Measurements from ENCODE around the gene EEA1. TPM values are rescaled to one million over a fixed set of nuclear protein-coding genes. Genes with fewer than 3 reads are reported as not detected.

The EEA1 gene
- total RNA-seq, 4 donors from 2014 or later, result 11.6 to 25.4 (median 21.7) TPM

GRCh38 chr12:92733181-92733580 is 195.9 kb downstream of the EEA1 start:
- H3K27ac ChIP-seq, result no peak overlapping the region
- in situ Hi-C loops (cut with MboI; ENCODE audit: low pct_ligation_motif_present in 1 of 4, low pct_unique_long_range_greater_than_20kb in 1 of 4, low sequenced_read_pairs in 3 of 4) (no loop called here), intact Hi-C loops (cut with DNase I; ENCODE audit: low total_unique reads) (no loop called here)
- TF ChIP-seq POLR2AphosphoS5 (IDR thresholded peaks at IDR 0.05) (no peak), POLR2A (IDR thresholded peaks at IDR 0.05) (no peak), EP300 (IDR thresholded peaks at IDR 0.05; ENCODE audit: low read depth) (no peak), CTCF (IDR thresholded peaks at IDR 0.05) (no peak)
- no peak overlapping the region for H3K4me3 ChIP-seq
- WGBS, 2 donors (ENCODE audit: low coverage in 1 of 2), result 71 to 86% methylated on average over 2 to 6 of the region's 6 CpGs
- H3K9me3 ChIP-seq, result no peaks in the 10 kb centered on the region
- DNase-seq, result no peak
- no peaks in the 10 kb centered on the region for H3K27me3 ChIP-seq
- H3K4me1 ChIP-seq, result peaks cover 0 to 7% (median 0%) of the 10 kb centered on the region in 4 donors
- no peaks in the 10 kb centered on the region for H3K36me3 ChIP-seq

DNA sequence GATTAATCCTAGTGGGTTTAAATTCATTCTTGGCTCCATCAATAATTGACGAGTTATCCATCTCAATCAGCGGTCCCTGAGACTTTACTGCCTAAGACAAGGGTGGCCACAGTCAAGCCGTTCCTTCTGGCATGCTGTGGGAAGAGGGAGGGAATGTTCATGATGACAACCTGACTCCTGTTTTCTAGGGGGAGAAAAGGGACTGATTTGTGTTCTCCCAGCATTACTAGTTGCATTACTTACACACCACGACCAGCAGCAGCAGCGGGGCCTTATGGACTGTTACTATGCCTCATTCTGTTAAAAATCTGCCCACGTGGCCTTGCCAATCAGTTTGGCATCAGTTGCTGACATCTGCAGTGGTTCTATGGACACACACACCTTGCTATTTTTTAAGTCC is 196.4 kb downstream of the EEA1 start:
- peaks cover 0 to 7% (median 0%) of the 10 kb centered on the region in 4 donors for H3K4me1 ChIP-seq
- WGBS, 2 donors (ENCODE audit: low coverage in 1 of 2), result 87 to 100% methylated on average over 1 to 6 of the region's 6 CpGs
- no peak overlapping the region for H3K4me3 ChIP-seq
- H3K36me3 ChIP-seq, result no peaks in the 10 kb centered on the region
- intact Hi-C loops (cut with DNase I; ENCODE audit: low total_unique reads), result no loop called here
- in situ Hi-C loops (cut with MboI; ENCODE audit: low pct_ligation_motif_present in 1 of 4, low pct_unique_long_range_greater_than_20kb in 1 of 4, low sequenced_read_pairs in 3 of 4), result no loop called here
- DNase-seq, result no peak
- no peaks in the 10 kb centered on the region for H3K27me3 ChIP-seq
- TF ChIP-seq POLR2A (IDR thresholded peaks at IDR 0.05) (no peak), EP300 (IDR thresholded peaks at IDR 0.05; ENCODE audit: low read depth) (no peak), POLR2AphosphoS5 (IDR thresholded peaks at IDR 0.05) (no peak), CTCF (IDR thresholded peaks at IDR 0.05) (no peak)
- no peak overlapping the region for H3K27ac ChIP-seq
- no peaks in the 10 kb centered on the region for H3K9me3 ChIP-seq

GRCh38 chr12:92732216-92732615 is 196.9 kb downstream of the EEA1 start:
- no peak for DNase-seq
- H3K4me3 ChIP-seq, result no peak overlapping the region
- H3K27ac ChIP-seq, result no peak overlapping the region
- no peaks in the 10 kb centered on the region for H3K36me3 ChIP-seq
- no peak for TF ChIP-seq EP300 (IDR thresholded peaks at IDR 0.05; ENCODE audit: low read depth)
- no peak for TF ChIP-seq POLR2AphosphoS5 (IDR thresholded peaks at IDR 0.05)
- TF ChIP-seq POLR2A (IDR thresholded peaks at IDR 0.05), result no peak
- WGBS, 2 donors (ENCODE audit: low coverage in 1 of 2), result 86 to 88% methylated on average over 5 of the region's 5 CpGs
- no peaks in the 10 kb centered on the region for H3K27me3 ChIP-seq
- no peaks in the 10 kb centered on the region for H3K9me3 ChIP-seq
- intact Hi-C loops (cut with DNase I; ENCODE audit: low total_unique reads) (no loop called here), in situ Hi-C loops (cut with MboI; ENCODE audit: low pct_ligation_motif_present in 1 of 4, low pct_unique_long_range_greater_than_20kb in 1 of 4, low sequenced_read_pairs in 3 of 4) (no loop called here)
- peaks cover 0 to 7% (median 0%) of the 10 kb centered on the region in 4 donors for H3K4me1 ChIP-seq

DNA sequence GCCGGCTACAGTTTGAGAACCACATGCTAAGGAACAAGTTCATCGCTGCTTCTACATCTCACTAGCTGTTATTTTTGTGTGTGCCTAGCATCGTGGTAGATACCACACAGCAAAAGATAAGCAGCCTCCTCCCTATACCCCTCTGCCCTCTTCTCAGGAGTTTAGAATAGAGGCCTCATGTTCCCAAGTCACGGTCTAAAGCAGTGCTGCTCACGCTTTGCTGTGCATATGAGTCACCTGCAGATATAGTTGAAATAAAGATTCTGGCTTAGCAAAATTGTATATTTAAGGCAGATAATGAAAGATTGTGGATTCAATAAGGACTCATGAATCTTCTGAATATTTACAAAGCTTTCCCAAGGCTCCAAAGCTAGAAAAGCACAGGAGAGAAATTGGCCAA is 198.3 kb downstream of the EEA1 start:
- intact Hi-C loops (cut with DNase I; ENCODE audit: low total_unique reads), result no loop called here
- no peak for TF ChIP-seq POLR2A (IDR thresholded peaks at IDR 0.05)
- TF ChIP-seq CTCF (IDR thresholded peaks at IDR 0.05), result no peak
- no peak for TF ChIP-seq POLR2AphosphoS5 (IDR thresholded peaks at IDR 0.05)
- peaks cover 0 to 7% (median 0%) of the 10 kb centered on the region in 4 donors for H3K4me1 ChIP-seq
- no peaks in the 10 kb centered on the region for H3K9me3 ChIP-seq
- WGBS, 2 donors (ENCODE audit: low coverage in 1 of 2), result 91 to 100% methylated on average over 2 to 5 of the region's 5 CpGs
- H3K27me3 ChIP-seq, result no peaks in the 10 kb centered on the region
- H3K36me3 ChIP-seq, result no peaks in the 10 kb centered on the region
- no peak for DNase-seq
- H3K27ac ChIP-seq, result no peak overlapping the region
- in situ Hi-C loops (cut with MboI; ENCODE audit: low pct_ligation_motif_present in 1 of 4, low pct_unique_long_range_greater_than_20kb in 1 of 4, low sequenced_read_pairs in 3 of 4), result no loop called here
- H3K4me3 ChIP-seq, result no peak overlapping the region

DNA sequence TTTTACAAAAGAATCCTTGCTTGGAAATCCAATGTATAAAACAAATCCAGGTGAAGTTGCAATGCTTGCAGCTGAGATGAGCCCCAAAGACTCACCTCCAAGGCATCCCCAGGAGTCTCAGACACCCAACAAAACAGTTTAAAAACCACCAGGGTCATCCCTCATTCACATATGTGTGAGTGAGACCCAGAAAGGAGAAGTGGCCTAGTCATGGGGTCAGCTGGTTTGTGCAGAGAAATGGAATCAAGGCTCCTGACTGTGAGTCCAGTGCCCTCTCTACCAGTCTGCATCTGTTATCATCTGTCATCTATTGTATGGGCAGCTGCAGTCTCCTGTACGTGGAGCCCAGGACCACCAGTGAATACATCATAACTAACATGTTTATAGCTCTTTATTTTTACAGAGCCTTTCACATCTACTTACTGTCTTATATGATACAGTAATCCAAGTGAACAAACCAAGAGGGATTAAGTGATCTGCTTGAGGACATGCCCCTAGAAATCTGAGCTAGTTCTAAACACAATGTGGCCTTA is 199.3 kb downstream of the EEA1 start:
- 33 to 55% methylated on average over 1 of the region's 1 CpG for WGBS, 2 donors (ENCODE audit: low coverage in 1 of 2)

More for the DNA sequence above, 199.3 kb downstream of the EEA1 start:
- in situ Hi-C loops (cut with MboI; ENCODE audit: low pct_ligation_motif_present in 1 of 4, low pct_unique_long_range_greater_than_20kb in 1 of 4, low sequenced_read_pairs in 3 of 4) (no loop called here), intact Hi-C loops (cut with DNase I; ENCODE audit: low total_unique reads) (no loop called here)
- Histone ChIP-seq H3K27me3 (no peaks in the 10 kb centered on the region), H3K36me3 (no peaks in the 10 kb centered on the region), H3K27ac (no peak overlapping the region), H3K9me3 (no peaks in the 10 kb centered on the region), H3K4me1 (no peaks in the 10 kb centered on the region), H3K4me3 (no peak overlapping the region)
- no peak for TF ChIP-seq CTCF (IDR thresholded peaks at IDR 0.05)
- TF ChIP-seq POLR2AphosphoS5 (IDR thresholded peaks at IDR 0.05), result no peak
- TF ChIP-seq EP300 (IDR thresholded peaks at IDR 0.05; ENCODE audit: low read depth), result no peak
- TF ChIP-seq POLR2A (IDR thresholded peaks at IDR 0.05), result no peak
- no peak for DNase-seq

All from transverse colon (tissue), 4 donors.